HEK293 (cell line): ENCODE measurements around the gene ITGA11.

Experiments
- CTCF ChIP-seq: fragments of 450-650 bp; formaldehyde crosslinking; IDR thresholded peaks from 2 replicates; pipeline ENCODE4 v1.5.1; 2016; ENCODE audit warnings: missing biosample characterization, missing genetic modification characterization
- HOXA7 ChIP-seq: sonication (generic); formaldehyde crosslinking; IDR thresholded peaks from 2 replicates; pipeline ENCODE4 v1.8.1; 2022; ENCODE audit warnings: missing genetic modification reagents, borderline replicate concordance
- KLF9 ChIP-seq: fragments of 450-650 bp; formaldehyde crosslinking; IDR thresholded peaks from 2 replicates; pipeline ENCODE4 v1.5.1; 2016; ENCODE audit warnings: missing biosample characterization, missing genetic modification characterization, low read depth
- ZNF121 ChIP-seq: fragments of 450-650 bp; formaldehyde crosslinking; IDR thresholded peaks from 2 replicates; pipeline ENCODE4 v1.5.1; 2016; ENCODE audit warnings: missing biosample characterization, missing genetic modification characterization

DNA sequence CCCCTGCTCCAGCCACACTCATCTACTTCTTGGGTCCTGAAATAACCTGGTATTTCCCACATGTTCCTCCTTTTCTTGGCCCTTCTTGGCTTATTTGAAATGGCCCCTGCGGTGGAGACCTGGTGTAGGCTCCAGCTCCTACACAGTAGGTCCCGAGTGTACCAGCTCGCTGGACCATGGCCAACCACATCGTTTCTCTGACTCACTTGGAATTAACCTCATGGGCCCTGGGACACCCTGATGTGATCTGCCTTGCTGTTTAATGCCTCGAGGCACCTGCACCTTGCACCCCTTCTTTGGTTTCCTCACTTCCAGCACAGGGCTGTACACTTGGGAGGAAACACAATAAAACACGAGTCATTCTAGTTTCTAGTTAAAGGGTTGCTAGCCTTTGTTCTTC, 94.1 kb downstream of the ITGA11 start:
- no peak for TF ChIP-seq CTCF
- no peak for TF ChIP-seq ZNF121
- no peak for TF ChIP-seq KLF9 (tag by site-specific recombination)
- no peak for TF ChIP-seq HOXA7 (CRISPR knock-in tag)
